Thoracic aorta (tissue), 2 donors: ENCODE results near the gene FITM2. TPM values are rescaled to one million over a fixed set of nuclear protein-coding genes. Genes with fewer than 3 reads are reported as not detected.

ENCODE experiments used
- ATAC-seq: fragments of 150-250 bp; one replicate; pipeline ENCODE4 v1.8.0; 2017; ENCODE audit warnings: low read depth; ENCODE audit not compliant: insufficient number of reproducible peaks, low FRiP score
- DNase-seq: peaks from one replicate; pipeline ENCODE4 v3.0.0-alpha.2; 2020; ENCODE audit warnings: low spot score
- H3K27ac ChIP-seq, 2 donors: fragments of 200-600 bp; sonication (generic); 1 replicate in 1 of 2; 2 replicates in 1 of 2; pipeline ENCODE4 v1.5.1; 2016; ENCODE audit warnings: mild to moderate bottlenecking in 2 of 2, moderate library complexity in 2 of 2
- H3K27me3 ChIP-seq: fragments of 200-600 bp; sonication (generic); replicated peaks from 2 replicates; pipeline ENCODE4 v1.6.0; 2016; ENCODE audit warnings: mild to moderate bottlenecking; ENCODE audit not compliant: insufficient read depth
- H3K36me3 ChIP-seq: fragments of 200-600 bp; sonication (generic); one replicate; pipeline ENCODE4 v1.5.1; 2016
- H3K4me1 ChIP-seq, 2 donors: fragments of 200-600 bp; sonication (generic); 1 replicate in 1 of 2; 2 replicates in 1 of 2; pipeline versions ENCODE4 v1.5.1 to v1.6.0; 2016; ENCODE audit warnings: low read depth in 2 of 2, mild to moderate bottlenecking in 1 of 2; ENCODE audit not compliant: control insufficient read depth in 1 of 2
- H3K4me3 ChIP-seq: fragments of 200-600 bp; sonication (generic); 2 replicates; pipeline ENCODE4 v1.5.1; 2016; ENCODE audit warnings: mild to moderate bottlenecking
- H3K9me3 ChIP-seq: fragments of 200-600 bp; sonication (generic); 2 replicates; pipeline ENCODE4 v1.5.1; 2016
- CTCF ChIP-seq: fragments of 200-600 bp; sonication (generic); IDR thresholded peaks from one replicate; pipeline ENCODE4 v1.5.1; 2019; ENCODE audit warnings: antibody characterized with exemption
- total RNA-seq, 2 donors: library from RNA; depleted of rRNA; stranded (reverse); fragments of >200 nt; gene quantifications; one replicate each; pipeline versions ENCODE4 v1.1.0 to v1.2.3, GENCODE V29; 2016

FITM2 gene
- total RNA-seq, 2 donors from 2014 or later, result 7.5 to 8.7 TPM

GRCh38 chr20:44271915-44272663, 38.9 kb downstream of the FITM2 start:
- no peaks in the 10 kb centered on the region for H3K27me3 ChIP-seq
- H3K4me3 ChIP-seq, result no peak overlapping the region
- no peaks in the 10 kb centered on the region for H3K9me3 ChIP-seq
- peaks cover 6% of the 10 kb centered on the region for H3K36me3 ChIP-seq
- no peak for DNase-seq
- ATAC-seq, result no peak
- H3K4me1 ChIP-seq, result no peaks in the 10 kb centered on the region
- H3K27ac ChIP-seq, result no peak overlapping the region
- TF ChIP-seq CTCF, result no peak

GRCh38 chr20:44268802-44269201, 42.2 kb downstream of the FITM2 start:
- peaks cover 6% of the 10 kb centered on the region for H3K36me3 ChIP-seq
- no peaks in the 10 kb centered on the region for H3K27me3 ChIP-seq
- ATAC-seq (no peak), DNase-seq (no peak)
- no peak overlapping the region for H3K27ac ChIP-seq
- TF ChIP-seq CTCF, result no peak
- no peak overlapping the region for H3K4me3 ChIP-seq
- no peaks in the 10 kb centered on the region for H3K4me1 ChIP-seq
- no peaks in the 10 kb centered on the region for H3K9me3 ChIP-seq

- Histone ChIP-seq H3K4me1 (no peaks in the 10 kb centered on the region), H3K9me3 (no peaks in the 10 kb centered on the region), H3K36me3 (no peaks in the 10 kb centered on the region), H3K27me3 (no peaks in the 10 kb centered on the region), H3K4me3 (no peak overlapping the region), H3K27ac (no peak overlapping the region)
- no peak for TF ChIP-seq CTCF
- DNase-seq (no peak), ATAC-seq (no peak)
Observed at GRCh38 chr20:44264287-44264686, 46.7 kb downstream of the FITM2 start.

- ATAC-seq, result no peak
Observed at GRCh38 chr20:44258226-44258890, 52.6 kb downstream of the FITM2 start.

More at GRCh38 chr20:44258226-44258890, 52.6 kb downstream of the FITM2 start:
- Histone ChIP-seq H3K4me1 (no peaks in the 10 kb centered on the region), H3K27me3 (no peaks in the 10 kb centered on the region), H3K36me3 (no peaks in the 10 kb centered on the region), H3K9me3 (no peaks in the 10 kb centered on the region), H3K27ac (no peak overlapping the region), H3K4me3 (no peak overlapping the region)
- no peak for DNase-seq
- no peak for TF ChIP-seq CTCF
